Osteoblast (primary cell): ENCODE results near the gene CYP2W1. TPM values are rescaled to one million over a fixed set of nuclear protein-coding genes. Genes with fewer than 3 reads are reported as not detected.

ENCODE experiments used
- DNase-seq: peaks from one replicate; pipeline ENCODE4 v3.0.0; 2011; ENCODE audit warnings: low spot score, mixed read lengths; ENCODE audit not compliant: insufficient read length; ENCODE audit errors: missing footprints
- H2AFZ ChIP-seq: 2 replicates; pipeline ENCODE4 v1.6.0; 2011; ENCODE audit warnings: mild to moderate bottlenecking, low read length
- H3K27ac ChIP-seq: 2 replicates; pipeline ENCODE4 v1.5.1; 2011; ENCODE audit warnings: mild to moderate bottlenecking, low read depth, low read length, moderate library complexity
- H3K27me3 ChIP-seq: 2 replicates; pipeline ENCODE4 v1.6.0; 2012; ENCODE audit warnings: mild to moderate bottlenecking, control low read depth, inconsistent platforms, low read length, moderate library complexity; ENCODE audit not compliant: insufficient read depth
- H3K36me3 ChIP-seq: 2 replicates; pipeline ENCODE4 v1.5.1; 2011; ENCODE audit warnings: mild to moderate bottlenecking, low read length, control low read depth, moderate library complexity; ENCODE audit not compliant: insufficient read depth
- H3K4me1 ChIP-seq: 2 replicates; pipeline ENCODE4 v1.5.1; 2011; ENCODE audit warnings: mild to moderate bottlenecking, low read length, control low read depth, moderate library complexity; ENCODE audit not compliant: insufficient read depth
- H3K4me2 ChIP-seq: 2 replicates; pipeline ENCODE4 v1.6.0; 2011; ENCODE audit warnings: mild to moderate bottlenecking, low read length; ENCODE audit not compliant: insufficient read depth
- H3K4me3 ChIP-seq: fragments of 200-600 bp; sonication (generic); 3 replicates; pipeline ENCODE4 v1.5.1; 2012; ENCODE audit warnings: mild to moderate bottlenecking, low read length, inconsistent platforms; ENCODE audit not compliant: insufficient read depth
- H3K79me2 ChIP-seq: 2 replicates; pipeline ENCODE4 v1.6.0; 2012; ENCODE audit warnings: mild to moderate bottlenecking, low read length, control low read depth, inconsistent platforms; ENCODE audit not compliant: insufficient read depth
- H3K9me3 ChIP-seq: 2 replicates; pipeline ENCODE4 v1.5.1; 2011; ENCODE audit warnings: low read depth, low read length, control low read depth
- H4K20me1 ChIP-seq: 2 replicates; pipeline ENCODE4 v1.6.0; 2012; ENCODE audit warnings: mild to moderate bottlenecking, low read length, control low read depth; ENCODE audit not compliant: insufficient read depth
- total RNA-seq: library from RNA; depleted of rRNA; stranded (reverse); fragments of >200 nt; gene quantifications from 2 replicates; pipeline ENCODE4 v1.2.3, GENCODE V29; 2012
- TF ChIP-seq, protein P1 (sequence below): IDR thresholded peaks from 2 replicates; pipeline ENCODE4 v1.5.1; 2011; ENCODE audit warnings: mild to moderate bottlenecking, low read depth, low read length, moderate library complexity; ENCODE audit errors: extremely low read depth

The CYP2W1 gene
- total RNA-seq, 1 donor, result not detected

DNA sequence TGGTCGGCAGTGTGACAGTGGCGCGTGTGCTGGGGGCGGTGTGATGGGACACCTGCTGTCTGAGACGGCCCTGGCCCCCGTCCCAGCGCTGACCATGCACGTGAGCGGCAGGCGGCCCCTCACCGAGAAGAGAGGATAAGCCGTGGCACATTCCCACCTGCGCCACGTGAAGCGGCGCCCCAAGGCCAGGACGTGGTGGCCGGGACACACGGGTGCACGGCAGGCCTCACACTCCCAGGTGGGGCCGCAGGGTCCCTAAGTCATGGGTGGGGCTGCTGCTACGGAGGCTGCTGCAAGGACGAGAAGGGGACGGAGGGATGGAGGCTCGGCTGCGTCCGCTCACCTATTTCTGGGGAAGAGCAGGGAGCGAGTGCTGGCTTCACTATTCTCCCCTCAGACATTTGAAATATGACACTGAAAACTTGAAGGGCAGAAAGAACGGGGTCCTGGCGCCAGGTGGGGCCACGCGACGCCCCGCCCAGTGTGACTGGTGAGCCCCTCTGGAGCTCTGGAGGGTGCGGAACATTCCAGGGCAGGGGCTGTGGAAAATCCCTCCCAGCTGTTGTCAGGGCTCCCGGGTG lies 7.5 kb downstream of the CYP2W1 start:
- Histone ChIP-seq H3K4me3 (no peak overlapping the region), H3K4me2 (no peak overlapping the region), H2AFZ (no peak overlapping the region), H3K4me1 (no peaks in the 10 kb centered on the region), H3K9me3 (no peaks in the 10 kb centered on the region), H3K27ac (no peak overlapping the region), H4K20me1 (peaks cover 11% of the 10 kb centered on the region), H3K79me2 (no peaks in the 10 kb centered on the region), H3K27me3 (peaks cover 8% of the 10 kb centered on the region), H3K36me3 (no peaks in the 10 kb centered on the region)
- DNase-seq, result no peak
- TF ChIP-seq, protein P1, sequence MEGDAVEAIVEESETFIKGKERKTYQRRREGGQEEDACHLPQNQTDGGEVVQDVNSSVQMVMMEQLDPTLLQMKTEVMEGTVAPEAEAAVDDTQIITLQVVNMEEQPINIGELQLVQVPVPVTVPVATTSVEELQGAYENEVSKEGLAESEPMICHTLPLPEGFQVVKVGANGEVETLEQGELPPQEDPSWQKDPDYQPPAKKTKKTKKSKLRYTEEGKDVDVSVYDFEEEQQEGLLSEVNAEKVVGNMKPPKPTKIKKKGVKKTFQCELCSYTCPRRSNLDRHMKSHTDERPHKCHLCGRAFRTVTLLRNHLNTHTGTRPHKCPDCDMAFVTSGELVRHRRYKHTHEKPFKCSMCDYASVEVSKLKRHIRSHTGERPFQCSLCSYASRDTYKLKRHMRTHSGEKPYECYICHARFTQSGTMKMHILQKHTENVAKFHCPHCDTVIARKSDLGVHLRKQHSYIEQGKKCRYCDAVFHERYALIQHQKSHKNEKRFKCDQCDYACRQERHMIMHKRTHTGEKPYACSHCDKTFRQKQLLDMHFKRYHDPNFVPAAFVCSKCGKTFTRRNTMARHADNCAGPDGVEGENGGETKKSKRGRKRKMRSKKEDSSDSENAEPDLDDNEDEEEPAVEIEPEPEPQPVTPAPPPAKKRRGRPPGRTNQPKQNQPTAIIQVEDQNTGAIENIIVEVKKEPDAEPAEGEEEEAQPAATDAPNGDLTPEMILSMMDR, result no peak

- no peaks in the 10 kb centered on the region for H3K9me3 ChIP-seq
- no peaks in the 10 kb centered on the region for H3K79me2 ChIP-seq
- H3K4me1 ChIP-seq, result no peaks in the 10 kb centered on the region
- no peaks in the 10 kb centered on the region for H3K36me3 ChIP-seq
- DNase-seq, result no peak
- no peak overlapping the region for H2AFZ ChIP-seq
- no peak overlapping the region for H3K4me3 ChIP-seq
- H4K20me1 ChIP-seq, result peaks cover 11% of the 10 kb centered on the region
- TF ChIP-seq, protein P1, result no peak
- H3K27ac ChIP-seq, result no peak overlapping the region
- peaks cover 7% of the 10 kb centered on the region for H3K27me3 ChIP-seq
- H3K4me2 ChIP-seq, result no peak overlapping the region
Observed at GRCh38 chr7:990933-991728, 8.2 kb downstream of the CYP2W1 start.

- Histone ChIP-seq H3K27me3 (peaks cover 7% of the 10 kb centered on the region), H3K27ac (no peak overlapping the region), H3K9me3 (no peaks in the 10 kb centered on the region), H3K36me3 (peaks cover 2% of the 10 kb centered on the region), H3K4me1 (no peaks in the 10 kb centered on the region), H3K4me2 (no peak overlapping the region), H3K4me3 (no peak overlapping the region), H2AFZ (no peak overlapping the region), H4K20me1 (peaks cover 11% of the 10 kb centered on the region), H3K79me2 (no peaks in the 10 kb centered on the region)
- TF ChIP-seq, protein P1, result no peak
- no peak for DNase-seq
Observed at GRCh38 chr7:991729-992656, 9.0 kb downstream of the CYP2W1 start.
